Measurements from ENCODE around the gene ATP10D.
"Not testable (repeated sequence)": the region's sequence is repeated elsewhere in the genome, so short reads cannot be mapped to it uniquely, and the experiment has no call there.

Gene ATP10D

GRCh38 chr4:47538111-47538824 is 53.2 kb downstream of the ATP10D start:
- no peak for FAIRE-seq

GRCh38 chr4:47538825-47539154 is 53.7 kb downstream of the ATP10D start:
- FAIRE-seq, result no peak

- FAIRE-seq, result peak; percentile 41
Measured at GRCh38 chr4:47542640-47543039, 57.6 kb downstream of the ATP10D start.

- FAIRE-seq, result no peak
Measured at GRCh38 chr4:47543331-47543730, 58.3 kb downstream of the ATP10D start.

DNA sequence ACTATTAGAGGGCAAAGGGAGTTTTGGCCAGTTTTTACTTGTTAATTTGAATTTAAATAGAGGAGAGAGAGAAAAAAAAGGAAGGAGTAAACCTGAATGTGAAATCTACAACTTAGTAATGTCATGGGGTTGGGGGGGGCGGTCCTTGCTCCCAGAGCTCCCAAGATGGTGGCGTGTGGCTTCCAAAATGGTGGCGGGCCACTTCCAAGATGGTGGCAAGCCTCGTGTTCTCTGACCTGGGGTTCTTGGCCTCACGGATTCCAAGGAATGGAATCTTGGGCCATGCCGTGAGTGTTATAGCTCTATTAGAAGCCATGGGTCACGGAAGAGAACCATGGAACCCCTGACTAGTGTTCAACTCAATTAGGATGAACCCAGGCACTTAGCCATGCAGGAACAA is 65.3 kb downstream of the ATP10D start:
- FAIRE-seq, result not testable (repeated sequence)

GRCh38 chr4:47550899-47551548 is 65.9 kb downstream of the ATP10D start:
- FAIRE-seq, result no peak

GRCh38 chr4:47551682-47552081 is 66.6 kb downstream of the ATP10D start:
- no peak for FAIRE-seq

DNA sequence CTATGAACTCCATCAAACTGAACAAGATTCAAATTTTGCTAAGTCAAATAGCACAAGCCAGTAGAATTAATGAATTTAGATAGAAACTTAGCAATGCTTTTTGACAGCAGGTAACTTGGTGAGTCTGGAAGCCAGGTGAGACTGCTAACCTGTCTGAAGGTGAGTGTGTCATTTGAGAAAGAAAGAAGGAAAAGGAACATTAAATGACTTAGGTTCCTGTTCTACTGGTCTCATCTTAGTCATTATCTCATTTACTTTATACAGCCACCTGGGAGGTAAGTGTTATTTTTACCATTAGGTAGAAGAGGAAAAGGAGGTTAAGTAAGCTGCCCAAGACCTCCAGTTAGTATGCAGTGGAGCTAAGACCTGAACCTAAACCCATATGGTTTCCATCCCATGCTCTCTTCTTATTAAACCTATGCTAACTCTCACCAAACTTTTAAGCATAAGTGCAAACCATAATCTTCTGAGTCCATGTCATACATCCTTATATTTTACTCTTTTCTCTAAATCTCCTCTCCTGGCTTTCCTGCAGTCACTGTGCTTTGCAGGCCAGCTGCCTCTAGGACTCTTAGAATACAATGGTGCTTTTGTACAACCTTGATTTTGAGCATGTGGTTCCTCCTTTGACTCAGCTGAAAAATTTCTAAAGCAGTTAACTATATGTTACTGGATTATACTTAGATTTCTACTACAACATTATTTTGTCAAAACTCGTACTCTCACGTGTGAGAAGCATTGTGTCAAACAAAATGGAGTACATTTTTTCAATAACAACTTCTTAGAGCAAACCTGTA is 68.5 kb downstream of the ATP10D start:
- FAIRE-seq, result peak; percentile 33

GRCh38 chr4:47555920-47556319 is 70.8 kb downstream of the ATP10D start:
- not testable (repeated sequence) for FAIRE-seq

DNA sequence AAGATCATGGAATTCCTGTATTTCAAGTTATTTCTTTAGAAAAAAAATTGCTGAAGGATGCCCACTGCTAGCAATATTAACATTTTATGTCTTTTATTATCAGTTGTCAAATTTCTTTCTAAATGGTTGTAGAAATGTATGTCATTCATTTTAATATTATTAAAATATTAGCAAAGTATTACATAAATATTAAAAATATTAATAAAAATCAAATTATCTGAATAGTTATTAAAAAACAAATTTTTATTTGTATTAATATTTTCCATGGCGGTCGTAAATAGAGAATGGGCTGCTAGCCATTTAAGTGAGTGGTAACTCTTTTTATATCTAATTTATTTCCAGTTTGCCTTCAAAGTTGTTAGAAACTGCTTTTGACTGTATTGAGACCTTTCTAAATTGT is 72.2 kb downstream of the ATP10D start:
- FAIRE-seq, result no peak

- FAIRE-seq, result no peak
Measured at GRCh38 chr4:47560682-47561081, 75.6 kb downstream of the ATP10D start.

GRCh38 chr4:47561331-47561730 is 76.3 kb downstream of the ATP10D start:
- peak; percentile 86 for FAIRE-seq

DNA sequence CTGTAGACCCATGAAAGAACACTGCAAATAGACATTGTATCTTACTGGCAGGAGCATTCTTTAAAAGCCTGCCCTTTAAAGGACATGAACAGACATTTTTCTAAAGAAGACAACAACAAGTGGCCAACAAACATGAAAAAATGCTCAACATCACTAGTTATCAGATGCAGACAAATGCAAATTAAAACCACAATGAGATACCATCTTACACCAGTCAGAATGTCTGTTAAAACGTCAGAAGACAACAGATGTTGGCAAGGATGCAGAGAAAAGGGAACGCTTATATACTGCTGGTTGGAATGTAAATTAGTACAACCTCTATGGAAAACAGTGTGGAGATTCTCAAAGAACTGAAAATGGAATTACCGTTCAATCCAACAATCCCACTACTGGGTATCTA is 77.2 kb downstream of the ATP10D start:
- no peak for FAIRE-seq

DNA sequence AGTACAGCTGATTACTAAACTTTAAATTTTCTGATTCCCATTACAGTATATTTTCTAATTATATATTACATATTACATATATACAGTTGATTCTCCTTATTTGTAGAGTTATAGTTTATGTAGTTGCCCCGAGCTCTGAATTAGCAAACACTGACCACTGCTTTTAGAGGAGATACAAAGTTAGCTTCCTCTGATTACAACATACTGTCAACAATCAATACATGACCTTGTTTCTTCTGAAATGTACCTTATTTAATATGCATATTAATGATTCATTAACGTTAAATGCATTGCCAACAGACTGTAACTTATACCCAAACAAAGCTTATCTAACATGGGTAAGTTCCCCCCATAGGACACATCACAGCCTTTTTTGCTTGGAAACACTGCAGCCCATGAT is 81.5 kb downstream of the ATP10D start:
- no peak for FAIRE-seq

DNA sequence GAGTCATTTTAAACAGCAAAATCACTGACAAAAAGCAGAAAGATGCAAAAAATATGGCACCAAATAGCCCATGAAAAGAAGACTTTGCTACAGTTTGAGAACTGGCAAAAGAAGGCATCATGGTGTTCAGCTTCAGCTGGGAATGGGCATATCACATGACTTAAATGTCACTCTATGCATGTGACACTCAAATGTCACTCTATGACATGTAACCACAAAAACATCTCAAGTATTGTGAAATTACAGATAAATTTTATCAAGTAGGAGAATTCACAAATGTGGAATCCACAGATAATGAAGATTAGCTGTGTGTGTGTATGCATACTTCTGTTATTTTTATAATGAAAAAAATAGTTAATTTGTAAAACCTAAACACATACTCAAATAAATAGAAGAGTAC is 81.9 kb downstream of the ATP10D start:
- no peak for FAIRE-seq

DNA sequence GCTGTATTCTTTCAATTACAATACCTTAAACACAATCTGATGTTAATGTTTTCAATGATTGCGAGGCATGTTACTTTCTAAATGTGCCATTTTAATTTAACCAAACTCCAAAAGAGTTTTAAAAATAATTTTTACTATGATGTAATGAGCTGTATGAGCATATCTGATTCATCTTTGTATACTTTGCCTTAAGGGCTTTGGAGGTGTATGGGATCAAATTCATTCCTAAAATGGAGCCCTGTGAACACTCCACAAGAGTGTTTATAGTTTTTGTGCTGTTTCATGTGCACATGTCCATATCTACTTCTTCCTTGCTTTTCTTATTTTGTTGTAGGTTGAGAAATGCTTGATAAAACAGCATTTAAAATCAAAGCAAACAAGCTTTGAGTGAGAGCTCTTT is 82.4 kb downstream of the ATP10D start:
- no peak for FAIRE-seq

DNA sequence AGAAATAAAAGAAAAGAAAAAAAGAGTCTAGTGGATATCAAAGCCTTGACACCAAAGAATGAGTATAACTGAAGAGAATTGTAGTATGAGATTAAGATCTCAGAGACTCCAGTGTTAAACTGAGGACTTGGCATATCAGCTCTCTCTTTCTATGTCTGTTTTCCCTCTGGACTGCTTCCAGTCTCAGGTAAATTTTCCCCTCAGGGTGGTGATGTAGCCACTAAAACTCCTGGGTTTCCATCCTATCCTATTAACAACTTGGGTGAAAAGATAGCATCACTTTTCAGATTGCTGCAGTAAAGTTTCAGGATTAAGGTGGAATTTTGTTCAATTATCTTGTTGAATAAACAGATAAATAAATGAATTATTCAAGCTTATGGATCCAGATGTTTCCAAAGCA is 85.7 kb downstream of the ATP10D start:
- no peak for FAIRE-seq

DNA sequence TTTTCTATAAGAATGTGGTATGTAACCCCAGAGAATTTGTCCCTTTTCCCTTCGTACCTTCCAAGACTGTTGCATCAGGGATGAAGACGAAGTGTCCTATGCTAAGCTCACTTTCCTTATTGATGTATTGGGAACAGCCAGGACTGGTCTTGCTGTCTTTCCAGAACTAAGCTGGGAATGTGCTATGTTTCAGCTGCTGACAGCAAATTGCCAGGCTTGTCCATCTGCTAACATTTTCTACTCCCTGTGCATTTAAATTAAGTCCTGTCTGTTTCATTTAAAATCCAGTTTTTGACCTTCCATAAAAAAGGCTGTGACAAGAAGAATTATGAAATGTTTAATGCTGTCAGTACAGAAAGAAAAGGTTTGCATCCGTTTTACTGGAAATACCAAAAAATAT is 87.9 kb downstream of the ATP10D start:
- FAIRE-seq, result no peak

DNA sequence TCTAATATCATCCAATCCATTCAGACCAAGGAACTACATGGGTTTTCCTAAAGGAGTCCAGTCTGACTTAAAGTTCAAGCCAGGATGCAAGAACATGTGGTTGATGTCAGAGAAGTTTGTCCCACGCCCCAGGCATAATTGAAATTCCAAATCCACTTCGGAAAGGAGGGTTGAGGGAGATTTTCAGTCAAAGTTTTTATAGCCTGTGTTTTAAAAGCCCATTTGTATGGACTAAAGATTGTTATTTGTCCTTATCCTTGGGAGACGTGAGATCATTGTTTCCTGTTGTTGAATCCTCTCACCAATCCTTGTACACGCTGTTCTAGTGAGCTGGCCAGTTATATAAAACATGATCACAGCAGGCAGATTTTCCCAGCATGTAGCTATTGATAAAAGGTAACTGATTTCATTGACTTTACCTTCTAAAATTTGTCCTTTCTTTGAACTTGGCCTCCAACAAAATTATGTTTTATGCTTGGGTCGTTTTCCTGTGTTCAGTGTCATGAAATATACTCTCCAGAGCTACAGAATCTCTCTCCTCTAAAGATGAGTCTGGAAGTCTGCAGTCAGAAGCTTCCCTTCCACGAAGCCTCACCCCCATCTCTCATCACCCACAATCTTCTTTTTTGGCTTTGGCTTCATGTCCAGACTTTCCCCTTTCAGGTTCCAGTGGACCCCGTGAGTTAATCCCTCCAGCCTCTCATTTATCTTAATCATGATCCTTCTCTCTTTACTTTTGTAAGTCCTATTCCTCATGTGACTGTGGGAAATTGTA is 92.9 kb downstream of the ATP10D start:
- no peak for FAIRE-seq

DNA sequence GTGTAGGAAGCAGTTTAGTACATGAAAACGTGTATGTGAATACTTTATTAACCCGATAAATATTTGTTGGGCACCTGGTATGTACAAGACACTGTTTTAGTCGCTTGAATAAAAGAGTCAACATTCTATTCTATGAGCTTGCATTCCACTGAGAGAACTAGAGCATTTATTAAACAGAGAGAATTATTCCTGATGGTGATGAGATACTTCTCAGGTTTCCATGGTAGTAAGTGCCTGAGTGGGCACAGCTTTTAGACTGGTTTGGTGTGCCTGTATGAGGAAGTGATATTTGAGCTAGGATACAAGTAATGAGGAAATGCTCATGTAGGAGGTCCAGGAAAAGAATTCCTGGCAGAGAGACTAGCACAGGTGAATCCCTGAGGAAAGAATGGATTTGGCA is 94.2 kb downstream of the ATP10D start:
- FAIRE-seq, result no peak

GRCh38 chr4:47590325-47590724 is 105.2 kb downstream of the ATP10D start:
- FAIRE-seq, result no peak

GRCh38 chr4:47597696-47598095 is 112.6 kb downstream of the ATP10D start:
- no peak for FAIRE-seq

DNA sequence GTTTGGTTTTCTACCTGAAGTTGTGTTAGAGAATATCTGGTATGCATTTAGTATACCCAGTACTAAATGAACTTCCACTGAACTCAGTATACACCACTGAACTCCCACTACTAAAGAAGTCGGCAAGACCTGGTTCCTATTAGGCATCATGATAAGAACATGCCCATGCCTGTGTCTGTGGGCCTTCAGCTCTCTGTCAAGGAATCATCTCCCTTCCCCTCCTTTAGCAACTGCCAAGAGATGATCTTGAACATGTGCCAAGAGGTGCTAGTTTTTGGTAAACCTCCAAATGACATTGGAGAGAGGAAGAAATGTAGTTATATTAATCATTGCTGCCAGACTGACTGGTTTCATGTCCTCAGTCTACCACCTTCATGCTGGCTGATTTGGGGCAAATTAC is 113.2 kb downstream of the ATP10D start:
- no peak for FAIRE-seq
